GM19193 (cell line): ENCODE results near the gene SLC25A12.

Experiments used
- POLR2A ChIP-seq: IDR thresholded peaks from 4 replicates; pipeline ENCODE4 v1.6.1; 2011; ENCODE audit not compliant: insufficient read depth, insufficient read length; ENCODE audit errors: extremely low read depth

Gene SLC25A12

GRCh38 chr2:171893824-171894611, at the start of gene SLC25A12:
TSS of gene SLC25A12 (minus strand) at chr2:171894244. CDS start at chr2:171894214, 30 bp downstream.
- peak; percentile 90 for TF ChIP-seq POLR2A

DNA sequence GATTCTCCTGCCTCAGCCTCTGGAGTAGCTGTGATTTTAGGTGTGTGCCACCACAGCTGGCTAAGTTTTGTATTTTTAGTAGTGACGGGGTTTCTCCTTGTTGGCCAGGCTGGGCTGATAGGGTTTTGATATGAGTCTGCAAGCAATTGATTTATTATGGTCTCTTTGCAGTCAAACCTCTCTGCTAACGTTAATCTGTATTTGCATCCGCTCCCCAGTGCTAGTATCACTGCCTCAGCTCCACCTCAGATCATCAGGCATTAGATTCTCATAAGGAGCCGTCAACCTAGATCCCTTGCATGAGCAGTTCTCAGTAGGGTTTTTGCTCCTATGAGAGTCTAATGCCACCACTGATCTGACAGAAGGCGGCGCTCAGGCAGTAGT, 47.3 kb upstream of the SLC25A12 start:
- TF ChIP-seq POLR2A = no peak

DNA sequence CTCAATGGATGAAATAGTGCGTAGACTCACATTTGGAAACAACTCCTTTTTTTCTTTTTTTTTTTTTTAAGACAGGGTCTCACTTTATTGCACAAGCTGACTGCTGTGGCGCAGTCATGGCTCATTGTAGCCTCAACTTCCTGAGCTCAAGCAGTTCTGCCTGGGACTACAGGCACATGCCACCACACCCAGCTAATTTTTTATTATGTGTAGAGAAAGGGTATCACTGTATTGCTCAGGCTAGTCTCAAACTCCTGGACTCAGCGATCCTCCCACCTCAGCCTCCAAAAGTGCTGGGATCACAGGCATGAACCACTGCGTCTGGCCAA, 45.7 kb upstream of the SLC25A12 start:
- no peak for TF ChIP-seq POLR2A

GRCh38 chr2:171939058-171939742, 45.2 kb upstream of the SLC25A12 start:
- no peak for TF ChIP-seq POLR2A

GRCh38 chr2:171930385-171930784, 36.3 kb upstream of the SLC25A12 start:
- no peak for TF ChIP-seq POLR2A

DNA sequence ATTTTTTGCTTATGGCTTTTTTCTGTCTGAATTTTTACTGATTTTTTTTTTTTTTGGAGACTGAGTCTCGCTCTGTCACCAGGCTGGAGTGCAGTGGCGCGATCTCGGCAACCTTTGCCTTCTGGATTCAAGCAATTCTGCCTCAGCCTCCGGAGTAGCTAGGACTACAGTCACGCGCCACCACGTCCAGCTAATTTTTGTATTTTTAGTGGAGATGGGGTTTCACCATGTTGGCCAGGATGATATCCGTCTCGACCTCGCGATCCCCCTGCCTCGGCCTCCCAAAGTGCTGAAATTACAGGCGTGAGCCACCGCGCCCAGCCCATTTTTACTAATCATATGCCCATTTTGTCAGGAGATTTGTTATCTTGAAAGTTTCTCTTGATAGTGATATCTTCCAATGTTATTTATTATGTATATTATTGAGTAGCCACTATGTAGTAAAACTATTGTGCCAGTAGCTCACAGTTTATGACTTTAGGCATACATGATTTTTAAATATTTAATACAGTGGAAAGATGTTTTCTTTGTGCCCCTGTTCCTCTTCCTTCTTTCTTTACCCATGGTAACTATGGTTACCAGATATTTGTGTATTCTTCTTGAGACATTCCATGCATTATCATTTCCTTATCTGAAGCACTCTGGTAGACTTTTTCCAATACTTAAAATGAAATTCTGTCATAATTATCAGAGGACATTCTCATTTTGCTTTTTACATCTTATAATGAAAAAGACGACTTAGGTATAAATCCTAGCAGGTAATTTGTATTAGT, 30.3 kb upstream of the SLC25A12 start:
- TF ChIP-seq POLR2A = no peak

- TF ChIP-seq POLR2A = no peak
Observed at GRCh38 chr2:171923206-171923605, 29.2 kb upstream of the SLC25A12 start.

GRCh38 chr2:171922230-171923022, 28.4 kb upstream of the SLC25A12 start, which contains the start of gene HAT1:
TSS of gene HAT1 (plus strand) at chr2:171922461. CDS start at chr2:171922501, 40 bp downstream.
- TF ChIP-seq POLR2A = peak; percentile 64

DNA sequence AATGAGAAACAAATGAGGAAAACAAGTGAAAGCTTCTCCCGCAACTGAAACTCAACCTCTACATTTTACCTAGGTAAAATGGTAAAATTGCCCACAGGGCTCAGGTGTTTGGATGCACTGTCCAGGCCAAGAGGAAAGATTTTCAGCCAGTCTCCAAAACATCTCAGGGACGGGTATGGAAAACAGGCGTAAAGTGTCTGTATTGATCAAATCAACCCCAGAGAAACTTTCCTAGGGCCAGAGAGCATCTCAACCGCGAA, 27.9 kb upstream of the SLC25A12 start:
- no peak for TF ChIP-seq POLR2A

DNA sequence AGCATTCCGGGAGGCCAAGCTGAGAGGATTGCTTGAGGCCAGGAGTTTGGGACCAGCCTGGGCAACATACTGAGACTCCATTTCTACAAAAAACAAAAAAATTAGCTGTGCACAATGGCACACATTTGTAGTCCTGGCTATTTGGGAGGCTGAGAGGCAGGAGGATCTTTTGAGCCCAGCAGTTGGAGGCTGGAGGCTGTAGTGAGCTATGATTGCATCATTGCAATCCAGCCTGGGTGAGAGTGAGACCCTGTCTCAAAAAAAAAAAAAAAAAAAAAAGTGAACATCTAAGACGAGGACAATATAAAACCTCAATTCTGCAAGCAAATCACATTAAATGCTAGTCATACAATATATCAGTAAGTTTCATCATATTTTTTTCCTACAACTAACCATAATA, 25.4 kb upstream of the SLC25A12 start:
- no peak for TF ChIP-seq POLR2A

GRCh38 chr2:171913517-171913916, 19.5 kb upstream of the SLC25A12 start:
- no peak for TF ChIP-seq POLR2A

GRCh38 chr2:171910494-171910893, 16.4 kb upstream of the SLC25A12 start:
- no peak for TF ChIP-seq POLR2A

GRCh38 chr2:171909266-171909665, 15.2 kb upstream of the SLC25A12 start:
- no peak for TF ChIP-seq POLR2A

DNA sequence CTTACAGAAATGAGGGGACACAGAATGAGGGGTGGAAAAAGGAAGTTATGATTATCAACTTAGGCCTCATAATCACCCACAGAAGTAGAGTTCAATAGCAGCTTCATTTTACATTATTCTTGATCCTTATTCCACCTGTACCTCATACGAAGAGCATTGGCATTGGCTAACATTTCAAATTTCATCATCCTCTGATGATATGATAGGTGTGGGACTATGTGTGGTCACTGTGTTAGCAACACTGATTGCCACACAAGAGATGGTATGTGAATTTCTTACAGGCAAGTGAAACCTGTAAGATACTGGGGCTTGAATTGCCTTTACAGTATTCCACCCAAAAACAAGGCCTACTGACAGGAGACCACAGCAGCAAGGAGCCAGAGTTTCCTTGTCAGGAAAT, 14.2 kb upstream of the SLC25A12 start:
- TF ChIP-seq POLR2A = no peak
